Thyroid gland (tissue), 4 donors: ENCODE results near the gene DTNBP1.

ENCODE experiments used
- CTCF ChIP-seq, 6 experiments: fragments of 200-600 bp in 3 of 6; fragments of 450-650 bp in 3 of 6; sonication (generic) in 3 of 6; IDR thresholded peaks; one replicate each; pipeline ENCODE4 v1.5.1; 2016 to 2019; ENCODE audit warnings: antibody characterized with exemption in 6 of 6, mild to moderate bottlenecking in 2 of 6, inconsistent platforms in 1 of 6, moderate library complexity in 1 of 6
- POLR2A ChIP-seq, 2 donors: fragments of 450-650 bp; IDR thresholded peaks; one replicate each; pipeline ENCODE4 v1.6.1; 2017; ENCODE audit warnings: antibody characterized with exemption in 2 of 2, mild to moderate bottlenecking in 2 of 2, moderate library complexity in 1 of 2

- no peak for TF ChIP-seq POLR2A (IDR thresholded peaks at IDR 0.05)
- no peak for TF ChIP-seq CTCF (IDR thresholded peaks at IDR 0.05)
Observed at GRCh38 chr6:15689586-15690482, 27.0 kb upstream of the DTNBP1 start.
